HG02798 (cell line): Measurements from ENCODE around the gene RNF26.
A peak's percentile ranks its signal among the peaks of the same experiment; 100 is the strongest.

ENCODE experiments used
- ATAC-seq: cut with Tn5 transposase; IDR thresholded peaks from one replicate; pipeline ENCODE4 v1.9.1; 2021; ENCODE audit warnings: mild to moderate bottlenecking; ENCODE audit not compliant: unreplicated experiment, poor library complexity

Gene RNF26

GRCh38 chr11:119335091-119335654 is 846 bp downstream of the RNF26 start:
- no peak for ATAC-seq

GRCh38 chr11:119335655-119336543 is 1.6 kb downstream of the RNF26 start:
- no peak for ATAC-seq

GRCh38 chr11:119336744-119337469 is 2.6 kb downstream of the RNF26 start:
- ATAC-seq, result no peak

- no peak for ATAC-seq
These were observed 3.4 kb downstream of the RNF26 start for GRCh38 chr11:119337581-119338317.

- peak; percentile 22 for ATAC-seq
These were observed 4.1 kb downstream of the RNF26 start for GRCh38 chr11:119338318-119338890.

- no peak for ATAC-seq
These were observed 4.8 kb downstream of the RNF26 start for GRCh38 chr11:119338965-119339588.

GRCh38 chr11:119339589-119340334 is 5.4 kb downstream of the RNF26 start:
- peak; percentile 36 for ATAC-seq

- no peak for ATAC-seq
These were observed 6.3 kb downstream of the RNF26 start, which contains the start of gene C1QTNF5 for GRCh38 chr11:119340335-119341221. Gene C1QTNF5, minus strand, starts transcription at chr11:119340883. Its CDS starts 486 bp downstream, at chr11:119340397.

GRCh38 chr11:119341222-119342022 is 7.1 kb downstream of the RNF26 start:
- ATAC-seq, result no peak

- no peak for ATAC-seq
These were observed 7.6 kb downstream of the RNF26 start for GRCh38 chr11:119342023-119342300.

- ATAC-seq, result no peak
These were observed 8.2 kb downstream of the RNF26 start for GRCh38 chr11:119342362-119343130.

- ATAC-seq, result no peak
These were observed 9.4 kb downstream of the RNF26 start for GRCh38 chr11:119343726-119344125.

GRCh38 chr11:119344291-119345010 is 10.1 kb downstream of the RNF26 start:
- ATAC-seq, result no peak

GRCh38 chr11:119345685-119346084 is 11.4 kb downstream of the RNF26 start:
- no peak for ATAC-seq

GRCh38 chr11:119346605-119347004 is 12.3 kb downstream of the RNF26 start, which contains the start of gene MFRP:
Gene MFRP, minus strand, starts transcription at chr11:119346705. Its CDS starts 192 bp downstream, at chr11:119346513.
- no peak for ATAC-seq

- no peak for ATAC-seq
These were observed 12.9 kb downstream of the RNF26 start for GRCh38 chr11:119347242-119347641.
